H1 (cell line): ENCODE results near the gene IKZF2. TPM values are rescaled to one million over a fixed set of nuclear protein-coding genes. Genes with fewer than 3 reads are reported as not detected.

Experiments used
- CTCF ChIA-PET: fragments of 300-600 bp; sonication (Branson Sonifier 250); formaldehyde crosslinking; loops from one replicate; lab custom pipeline; 2021; ENCODE audit not compliant: partially characterized antibody; lab: Charles Lee
- POLR2A ChIA-PET: fragments of 300-600 bp; sonication (Branson Sonifier 250); formaldehyde crosslinking; loops from one replicate; lab custom pipeline; 2021; ENCODE audit warnings: inconsistent platforms; ENCODE audit not compliant: partially characterized antibody; lab: Charles Lee
- DNase-seq, 2 experiments: peaks; one replicate each; pipeline versions ENCODE4 v3.0.0 to v3.0.0-alpha.2; 2010 to 2022; ENCODE audit warnings: low spot score in 2 of 2, low read depth in 1 of 2, mixed read lengths in 1 of 2
- FAIRE-seq: peaks from 2 replicates; lab custom pipeline; 2011; peaks lifted over from hg19 to GRCh38; lab: Jason Lieb, UNC
- H2AFZ ChIP-seq: 2 replicates; pipeline ENCODE4 v1.8.1; 2012; ENCODE audit warnings: low read length, inconsistent platforms
- H2AK5ac ChIP-seq: 2 replicates; pipeline ENCODE4 v1.6.1; 2013; ENCODE audit warnings: low read depth, low read length
- H2BK120ac ChIP-seq: replicated peaks from 2 replicates; pipeline ENCODE3; 2013; ENCODE audit warnings: low read depth, low read length, inconsistent platforms
- H2BK12ac ChIP-seq: 2 replicates; pipeline ENCODE4 v1.6.1; 2013; ENCODE audit warnings: low read depth, low read length
- H2BK15ac ChIP-seq: 2 replicates; pipeline ENCODE4 v1.6.1; 2013; ENCODE audit warnings: low read length
- H2BK20ac ChIP-seq: 2 replicates; pipeline ENCODE4 v1.6.1; 2013; ENCODE audit warnings: low read length
- H2BK5ac ChIP-seq: 2 replicates; pipeline ENCODE4 v1.6.1; 2013; ENCODE audit warnings: low read depth, low read length
- H3K14ac ChIP-seq: 2 replicates; pipeline ENCODE4 v1.6.1; 2013; ENCODE audit warnings: inconsistent platforms; ENCODE audit not compliant: insufficient read length
- H3K18ac ChIP-seq: 2 replicates; pipeline ENCODE4 v1.6.1; 2013; ENCODE audit warnings: low read length; ENCODE audit errors: extremely low read depth
- H3K23ac ChIP-seq: 2 replicates; pipeline ENCODE4 v1.6.1; 2013; ENCODE audit warnings: inconsistent platforms; ENCODE audit not compliant: insufficient read length
- H3K23me2 ChIP-seq: 2 replicates; pipeline ENCODE4 v1.6.1; 2013; ENCODE audit warnings: low read depth, low read length
- H3K27ac ChIP-seq: 2 replicates; pipeline ENCODE4 v1.6.1; 2011; ENCODE audit warnings: low read depth, low read length, inconsistent platforms
- H3K27me3 ChIP-seq, 4 experiments: replicated peaks in 1 of 4; 1 replicate in 1 of 4; 2 replicates in 3 of 4; pipeline versions ENCODE4 v1.6.1 to v1.8.1; 2011 to 2013; ENCODE audit warnings: low read length in 3 of 4, mild to moderate bottlenecking in 3 of 4, inconsistent platforms in 2 of 4, mixed read lengths in 2 of 4, moderate library complexity in 1 of 4; ENCODE audit not compliant: control insufficient read depth in 3 of 4, insufficient read depth in 3 of 4; ENCODE audit errors: extremely low read depth in 1 of 4
- H3K36me3 ChIP-seq, 4 experiments: 2 replicates each; pipeline versions ENCODE4 v1.6.1 to v1.8.1; 2011 to 2013; ENCODE audit warnings: mild to moderate bottlenecking in 4 of 4, low read length in 3 of 4, moderate library complexity in 2 of 4, control low read depth in 1 of 4, inconsistent platforms in 1 of 4; ENCODE audit not compliant: insufficient read depth in 4 of 4, control insufficient read depth in 2 of 4
- H3K4ac ChIP-seq: replicated peaks from 2 replicates; pipeline ENCODE3; 2013; ENCODE audit warnings: low read length, low read depth, mixed read lengths, inconsistent platforms; ENCODE audit not compliant: insufficient read length
- H3K4me1 ChIP-seq, 4 experiments: replicated peaks in 1 of 4; 1 replicate in 1 of 4; 2 replicates in 3 of 4; pipeline versions ENCODE4 v1.6.1 to v1.8.1; 2011 to 2013; ENCODE audit warnings: low read length in 3 of 4, inconsistent platforms in 2 of 4, mixed read lengths in 1 of 4; ENCODE audit not compliant: insufficient read depth in 4 of 4, control insufficient read depth in 3 of 4
- H3K4me2 ChIP-seq, 2 experiments: 2 replicates each; pipeline versions ENCODE4 v1.6.1 to v1.8.1; 2011 to 2013; ENCODE audit warnings: low read depth in 2 of 2, low read length in 2 of 2, control low read depth in 1 of 2, inconsistent platforms in 1 of 2, mild to moderate bottlenecking in 1 of 2; ENCODE audit not compliant: insufficient read depth in 1 of 2
- H3K4me3 ChIP-seq, 4 experiments: fragments of 200-600, 300-600 bp in 1 of 4; sonication (generic), shearing (Covaris generic), sonication (Bioruptor Twin) in 1 of 4; 2 replicates each; pipeline versions ENCODE4 v1.5.1 to v1.8.1; 2011 to 2016; ENCODE audit warnings: low read length in 4 of 4, low read depth in 3 of 4, control low read depth in 2 of 4, inconsistent platforms in 2 of 4, mild to moderate bottlenecking in 2 of 4, mixed read lengths in 1 of 4, moderate library complexity in 1 of 4; ENCODE audit not compliant: insufficient read depth in 2 of 4; ENCODE audit errors: extremely low read depth in 1 of 4
- H3K56ac ChIP-seq: replicated peaks from 2 replicates; pipeline ENCODE3; 2013; ENCODE audit warnings: low read depth, mild to moderate bottlenecking, mixed read lengths, low read length, inconsistent platforms; ENCODE audit not compliant: insufficient read length
- H3K79me1 ChIP-seq: 2 replicates; pipeline ENCODE4 v1.6.1; 2013; ENCODE audit warnings: low read depth, low read length, control low read depth
- H3K79me2 ChIP-seq, 2 experiments: 2 replicates each; pipeline versions ENCODE4 v1.6.1 to v1.8.1; 2012 to 2013; ENCODE audit warnings: low read length in 2 of 2, mild to moderate bottlenecking in 2 of 2, inconsistent platforms in 1 of 2; ENCODE audit not compliant: insufficient read depth in 2 of 2, control insufficient read depth in 1 of 2
- H3K9ac ChIP-seq, 4 experiments: replicated peaks in 1 of 4; 1 replicate in 1 of 4; 2 replicates in 3 of 4; pipeline versions ENCODE4 v1.6.1 to v1.8.1; 2011 to 2013; ENCODE audit warnings: low read depth in 3 of 4, low read length in 3 of 4, control low read depth in 2 of 4, mild to moderate bottlenecking in 2 of 4, moderate library complexity in 2 of 4, inconsistent platforms in 1 of 4; ENCODE audit errors: extremely low read depth in 1 of 4
- H3K9me3 ChIP-seq, 2 experiments: 2 replicates each; pipeline versions ENCODE4 v1.6.1 to v1.8.1; 2012 to 2013; ENCODE audit warnings: mild to moderate bottlenecking in 2 of 2, moderate library complexity in 2 of 2, control low read depth in 1 of 2, inconsistent platforms in 1 of 2, low read depth in 1 of 2, low read length in 1 of 2, mixed read lengths in 1 of 2; ENCODE audit not compliant: insufficient read depth in 2 of 2
- H4K20me1 ChIP-seq, 2 experiments: replicated peaks in 1 of 2; 2 replicates each; pipeline versions ENCODE3 to v1.8.1; 2011 to 2013; ENCODE audit warnings: inconsistent platforms in 2 of 2, low read length in 2 of 2, mild to moderate bottlenecking in 1 of 2; ENCODE audit not compliant: insufficient read depth in 2 of 2, control insufficient read depth in 1 of 2
- H4K5ac ChIP-seq: 2 replicates; pipeline ENCODE4 v1.6.1; 2013; ENCODE audit warnings: low read length, low read depth, mixed read lengths, inconsistent platforms; ENCODE audit not compliant: insufficient read length
- H4K8ac ChIP-seq: 2 replicates; pipeline ENCODE4 v1.8.0; 2013; ENCODE audit warnings: mild to moderate bottlenecking, moderate library complexity, low read length, inconsistent platforms; ENCODE audit not compliant: insufficient read depth; ENCODE audit errors: extremely low read depth
- H4K91ac ChIP-seq: replicated peaks from 2 replicates; pipeline ENCODE3; 2013; ENCODE audit warnings: low read length, mixed read lengths, inconsistent platforms; ENCODE audit not compliant: insufficient read length
- POLR2AphosphoS5 ChIP-seq: IDR thresholded peaks from 2 replicates; pipeline ENCODE4 v1.6.1; 2011; ENCODE audit warnings: low read depth, low read length
- SUZ12 ChIP-seq: fragments of 200-600 bp; sonication (generic); IDR thresholded peaks from 2 replicates; pipeline ENCODE4 v1.6.1; 2012; ENCODE audit warnings: mild to moderate bottlenecking, inconsistent platforms, low read length, moderate library complexity, mixed read lengths
- WGBS, 2 experiments: shearing (Covaris generic) in 1 of 2; methylation state at CpG; one replicate each; pipeline versions ENCODE4 v1.1.6 to v1.1.7; 2013 to 2015; ENCODE audit warnings: low lambda C conversion rate in 2 of 2, mixed read lengths in 2 of 2, inconsistent platforms in 1 of 2, low coverage in 1 of 2, missing lambda C conversion rate in 1 of 2; ENCODE audit not compliant: insufficient replicate concordance in 2 of 2, insufficient coverage in 1 of 2, insufficient read length in 1 of 2; ENCODE audit errors: extremely low coverage in 1 of 2, missing lambda C conversion rate in 1 of 2; 5-methylcytosine and 5-hydroxymethylcytosine counted together
- polyA plus RNA-seq, 7 experiments: library from polyadenylated mRNA; depleted of rRNA in 3 of 7; stranded (reverse) in 5 of 7; unstranded in 2 of 7; fragments of >200 nt in 5 of 7; fragments of 200-250 nt in 2 of 7; gene quantifications; 1 replicate in 5 of 7; 2 replicates in 1 of 7; 4 replicates in 1 of 7; pipeline versions ENCODE4 v1.2.1 to v1.2.3, GENCODE V29; 2011 to 2013; ENCODE audit warnings: missing spikeins in 2 of 7, mixed read lengths in 2 of 7
- total RNA-seq: library from RNA; stranded (reverse); fragmentation: NEBNext Ultra II Directional; extraction: Animal tissue kit (Norgen Biotek cat#: 25700); gene quantifications from 2 replicates; pipeline ENCODE4 v1.2.1, GENCODE V29; 2021

The IKZF2 gene
- total and polyA plus RNA-seq, 2 of the 8 experiments (the other 6 are each of a cell fraction or from before 2014, with no cell fraction given) = 1.7 to 4.4 TPM

DNA sequence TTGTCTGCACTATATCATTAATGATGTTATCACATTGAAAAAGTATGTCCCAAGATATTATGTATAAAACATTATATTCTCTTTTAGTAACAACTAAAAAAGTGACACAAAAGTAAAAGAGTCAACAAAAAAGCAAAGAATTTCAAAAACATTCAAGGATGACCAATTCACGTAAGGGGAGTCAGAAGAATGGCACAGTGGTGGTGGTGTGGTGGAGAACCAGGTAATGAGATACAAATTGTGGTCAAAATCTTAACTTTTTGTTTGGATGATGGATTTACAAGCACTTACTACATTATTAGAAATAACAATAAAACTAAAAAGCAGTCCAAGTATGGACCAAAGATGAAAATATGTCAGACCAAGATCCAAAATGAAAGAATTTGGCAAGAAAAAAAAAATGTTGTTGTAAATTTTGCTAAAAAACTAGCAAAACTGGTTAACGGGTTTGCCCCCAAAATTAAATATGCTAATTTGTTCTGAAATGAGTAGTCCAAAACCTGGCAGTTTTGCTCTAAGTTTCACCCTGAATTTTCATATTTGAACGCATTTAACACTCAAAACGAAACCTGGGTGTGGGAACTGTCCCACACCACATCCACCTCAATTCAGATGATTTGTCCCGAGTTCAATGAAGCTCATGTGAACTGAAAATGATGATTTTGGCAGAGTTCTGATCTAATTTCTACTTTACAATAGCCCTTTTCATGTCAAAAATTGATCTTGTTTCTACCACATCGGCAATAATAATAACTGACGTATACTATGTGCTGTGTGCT, 135.8 kb downstream of the IKZF2 start:
- Histone ChIP-seq H3K56ac (no peak overlapping the region), H3K79me2 (no peaks in the 10 kb centered on the region), H3K18ac (no peak overlapping the region), H3K27ac (no peak overlapping the region), H2BK15ac (no peak overlapping the region), H2AK5ac (no peak overlapping the region), H3K4me2 (no peak overlapping the region), H2BK5ac (no peak overlapping the region), H3K9me3 (no peaks in the 10 kb centered on the region), H3K4me3 (no peak overlapping the region), H4K8ac (no peak overlapping the region), H3K4me1 (no peaks in the 10 kb centered on the region), H3K36me3 (no peaks in the 10 kb centered on the region), H3K9ac (no peak overlapping the region), H4K91ac (no peak overlapping the region), H2BK12ac (no peak overlapping the region), H3K4ac (no peak overlapping the region), H3K23me2 (no peaks in the 10 kb centered on the region), H2AFZ (no peak overlapping the region), H4K5ac (no peak overlapping the region), H2BK120ac (no peak overlapping the region), H3K27me3 (no peaks in the 10 kb centered on the region), H3K79me1 (no peaks in the 10 kb centered on the region), H4K20me1 (no peaks in the 10 kb centered on the region), H2BK20ac (no peak overlapping the region), H3K23ac (no peak overlapping the region), H3K14ac (no peak overlapping the region)
- CTCF ChIA-PET = no interaction called here
- DNase-seq (no peak), FAIRE-seq (no peak)
- 90% methylated on average over 7 of the region's 7 CpGs; no CpG with 5 or more reads in 1 of the 2 experiments for WGBS, 2 experiments
- TF ChIP-seq SUZ12 = no peak
- TF ChIP-seq POLR2AphosphoS5 = no peak
- POLR2A ChIA-PET = no interaction called here
